SK-N-SH treated with all-trans-retinoic acid at 6 μM for 48 hours (cell line): Measurements from ENCODE around the gene URB1.

Experiments
- ARNTL ChIP-seq: fragments of 450-650 bp; formaldehyde crosslinking; IDR thresholded peaks from 2 replicates; pipeline ENCODE4 v1.5.0; 2020; ENCODE audit warnings: low read depth, mild to moderate bottlenecking, moderate library complexity, borderline replicate concordance
- CREB5 ChIP-seq: fragments of 250-450 bp; sonication (Bioruptor Pico); IDR thresholded peaks from 2 replicates; pipeline ENCODE4 v1.5.1; 2020; ENCODE audit warnings: low read depth, mild to moderate bottlenecking, moderate library complexity
- CSDC2 ChIP-seq: fragments of 250-450 bp; sonication (Bioruptor Pico); IDR thresholded peaks from 2 replicates; pipeline ENCODE4 v1.5.0; 2020; ENCODE audit warnings: mild to moderate bottlenecking, moderate library complexity
- PATZ1 ChIP-seq: fragments of 250-450 bp; sonication (Bioruptor Pico); IDR thresholded peaks from 2 replicates; pipeline ENCODE4 v1.8.0; 2020; ENCODE audit warnings: mild to moderate bottlenecking, moderate library complexity, borderline replicate concordance
- PPARA ChIP-seq: fragments of 250-450 bp; sonication (Bioruptor Pico); IDR thresholded peaks from 2 replicates; pipeline ENCODE4 v1.5.0; 2020; ENCODE audit warnings: mild to moderate bottlenecking, borderline replicate concordance
- RARB ChIP-seq: fragments of 250-450 bp; sonication (Bioruptor Pico); IDR thresholded peaks from 2 replicates; pipeline ENCODE4 v1.8.0; 2021; ENCODE audit warnings: mild to moderate bottlenecking, moderate library complexity
- SNAI2 ChIP-seq: fragments of 250-450 bp; sonication (Bioruptor Pico); IDR thresholded peaks from 2 replicates; pipeline ENCODE4 v1.5.0; 2020; ENCODE audit warnings: mild to moderate bottlenecking, moderate library complexity
- TCF4 ChIP-seq: fragments of 250-450 bp; sonication (Bioruptor Pico); IDR thresholded peaks from 2 replicates; pipeline ENCODE4 v1.8.0; 2021; ENCODE audit warnings: mild to moderate bottlenecking, moderate library complexity, borderline replicate concordance
- ZFP3 ChIP-seq: fragments of 250-450 bp; sonication (Bioruptor Pico); IDR thresholded peaks from 2 replicates; pipeline ENCODE4 v1.5.0; 2020; ENCODE audit warnings: mild to moderate bottlenecking, moderate library complexity
- ZFP30 ChIP-seq: fragments of 450-650 bp; formaldehyde crosslinking; IDR thresholded peaks from 2 replicates; pipeline ENCODE4 v1.5.0; 2022; ENCODE audit warnings: mild to moderate bottlenecking, moderate library complexity
- ZNF8 ChIP-seq: fragments of 450-650 bp; formaldehyde crosslinking; IDR thresholded peaks from 2 replicates; pipeline ENCODE4 v1.5.0; 2020; ENCODE audit warnings: mild to moderate bottlenecking, moderate library complexity

- TF ChIP-seq PATZ1 (CRISPR knock-in tag) (no peak), CREB5 (no peak), ZNF8 (CRISPR knock-in tag) (no peak), TCF4 (CRISPR knock-in tag) (no peak), PPARA (CRISPR knock-in tag) (no peak), CSDC2 (CRISPR knock-in tag) (no peak), SNAI2 (no peak), ZFP30 (no peak), ZFP3 (CRISPR knock-in tag) (no peak), RARB (CRISPR knock-in tag) (no peak), ARNTL (CRISPR knock-in tag) (no peak)
Measured at GRCh38 chr21:32300117-32300681, 92.6 kb downstream of the URB1 start.
